ENCODE data around the gene FAM13A.

The FAM13A gene

DNA sequence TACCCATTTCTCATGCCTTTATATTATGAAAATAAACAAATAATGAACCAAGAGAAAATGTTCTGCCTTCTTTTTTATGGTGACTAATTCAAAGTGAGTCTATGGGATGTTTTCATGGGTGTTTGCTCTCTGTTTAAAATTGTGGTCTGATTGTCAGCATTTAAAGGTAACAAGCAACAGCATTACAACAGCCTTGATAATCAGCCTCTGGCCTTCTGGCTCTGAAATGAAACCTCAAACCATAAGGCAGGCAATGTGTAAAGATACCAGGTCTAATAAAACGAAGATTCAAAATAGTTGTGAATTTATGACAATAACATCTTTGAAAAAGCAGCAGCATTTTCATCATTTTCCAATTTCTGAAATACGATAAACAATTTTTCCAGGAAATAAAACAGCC, 63.7 kb downstream of the FAM13A start:
- no peak for DNase-seq (ENCODE audit: low read depth)
- no peak overlapping the region for H3K4me3 ChIP-seq (ENCODE audit: low read depth, low read length)
- TF ChIP-seq, protein P1, sequence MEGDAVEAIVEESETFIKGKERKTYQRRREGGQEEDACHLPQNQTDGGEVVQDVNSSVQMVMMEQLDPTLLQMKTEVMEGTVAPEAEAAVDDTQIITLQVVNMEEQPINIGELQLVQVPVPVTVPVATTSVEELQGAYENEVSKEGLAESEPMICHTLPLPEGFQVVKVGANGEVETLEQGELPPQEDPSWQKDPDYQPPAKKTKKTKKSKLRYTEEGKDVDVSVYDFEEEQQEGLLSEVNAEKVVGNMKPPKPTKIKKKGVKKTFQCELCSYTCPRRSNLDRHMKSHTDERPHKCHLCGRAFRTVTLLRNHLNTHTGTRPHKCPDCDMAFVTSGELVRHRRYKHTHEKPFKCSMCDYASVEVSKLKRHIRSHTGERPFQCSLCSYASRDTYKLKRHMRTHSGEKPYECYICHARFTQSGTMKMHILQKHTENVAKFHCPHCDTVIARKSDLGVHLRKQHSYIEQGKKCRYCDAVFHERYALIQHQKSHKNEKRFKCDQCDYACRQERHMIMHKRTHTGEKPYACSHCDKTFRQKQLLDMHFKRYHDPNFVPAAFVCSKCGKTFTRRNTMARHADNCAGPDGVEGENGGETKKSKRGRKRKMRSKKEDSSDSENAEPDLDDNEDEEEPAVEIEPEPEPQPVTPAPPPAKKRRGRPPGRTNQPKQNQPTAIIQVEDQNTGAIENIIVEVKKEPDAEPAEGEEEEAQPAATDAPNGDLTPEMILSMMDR (IDR thresholded peaks at IDR 0.05; ENCODE audit: control insufficient read depth, extremely low read depth, insufficient read depth): no peak

GRCh38 chr4:88991746-88992145, 65.2 kb downstream of the FAM13A start:
- no peak for DNase-seq (ENCODE audit: low read depth)
- no peak overlapping the region for H3K4me3 ChIP-seq (ENCODE audit: low read depth, low read length)
- TF ChIP-seq, protein P1 (IDR thresholded peaks at IDR 0.05; ENCODE audit: control insufficient read depth, extremely low read depth, insufficient read depth): no peak

GRCh38 chr4:88989990-88990389, 67.0 kb downstream of the FAM13A start:
- no peak overlapping the region for H3K4me3 ChIP-seq (ENCODE audit: low read depth, low read length)
- TF ChIP-seq, protein P1 (IDR thresholded peaks at IDR 0.05; ENCODE audit: control insufficient read depth, extremely low read depth, insufficient read depth): no peak
- no peak for DNase-seq (ENCODE audit: low read depth)

DNA sequence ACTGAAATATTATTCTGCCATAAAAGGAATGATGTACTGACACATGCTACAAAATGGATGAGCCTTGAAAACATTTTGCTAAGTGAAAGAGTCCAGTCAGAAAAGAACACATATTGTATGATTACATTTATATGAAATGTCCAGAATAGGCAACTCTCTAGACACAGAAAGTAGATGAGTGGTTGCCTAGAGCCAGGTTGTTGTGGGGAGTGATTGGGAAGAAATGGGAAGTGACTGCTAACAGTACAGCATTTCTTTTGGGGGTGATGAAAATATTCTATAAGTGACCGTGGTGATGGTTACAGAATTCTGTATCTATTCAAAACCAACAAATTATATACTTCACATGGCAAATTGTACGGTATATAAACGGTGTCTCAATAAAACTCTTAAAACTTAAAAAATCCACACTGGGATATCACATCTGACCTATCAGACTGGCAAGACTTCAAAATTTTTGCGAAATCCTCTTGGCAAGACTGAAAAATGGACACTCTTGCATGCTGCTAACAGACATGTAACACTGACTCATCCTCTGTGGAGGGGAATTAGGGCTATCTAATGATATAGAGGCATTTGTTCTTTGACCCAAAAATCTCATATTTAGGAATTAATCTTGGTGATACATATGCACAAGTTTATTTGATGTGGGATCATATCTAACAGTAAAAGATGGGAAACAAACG, 71.8 kb downstream of the FAM13A start:
- TF ChIP-seq, protein P1 (IDR thresholded peaks at IDR 0.05; ENCODE audit: control insufficient read depth, extremely low read depth, insufficient read depth): no peak
- DNase-seq (ENCODE audit: low read depth): no peak

GRCh38 chr4:88982757-88983156, 74.2 kb downstream of the FAM13A start:
- no peak for DNase-seq (ENCODE audit: low read depth)
- H3K4me3 ChIP-seq (ENCODE audit: low read depth, low read length): no peak overlapping the region
- TF ChIP-seq, protein P1 (IDR thresholded peaks at IDR 0.05; ENCODE audit: control insufficient read depth, extremely low read depth, insufficient read depth): no peak

More for the DNA sequence above, 71.8 kb downstream of the FAM13A start:
- no peak overlapping the region for H3K4me3 ChIP-seq (ENCODE audit: low read depth, low read length)

GRCh38 chr4:88981993-88982392, 75.0 kb downstream of the FAM13A start:
- no peak for DNase-seq (ENCODE audit: low read depth)
- H3K4me3 ChIP-seq (ENCODE audit: low read depth, low read length): no peak overlapping the region
- TF ChIP-seq, protein P1 (IDR thresholded peaks at IDR 0.05; ENCODE audit: control insufficient read depth, extremely low read depth, insufficient read depth): no peak

- DNase-seq (ENCODE audit: low read depth): no peak
- no peak overlapping the region for H3K4me3 ChIP-seq (ENCODE audit: low read depth, low read length)
- TF ChIP-seq, protein P1 (IDR thresholded peaks at IDR 0.05; ENCODE audit: control insufficient read depth, extremely low read depth, insufficient read depth): no peak
Observed at GRCh38 chr4:88981556-88981955, 75.4 kb downstream of the FAM13A start.

All from LNCaP clone FGC (cell line).